Body of pancreas (tissue), 4 donors: ENCODE results near the gene ICE2. TPM values are rescaled to one million over a fixed set of nuclear protein-coding genes. Genes with fewer than 3 reads are reported as not detected.
"Not testable (repeated sequence)": the region's sequence is repeated elsewhere in the genome, so short reads cannot be mapped to it uniquely, and the experiment has no call there.

Experiments
- ATAC-seq: fragments of 150-250 bp; one replicate; pipeline ENCODE4 v1.9.1; 2016
- DNase-seq, 4 donors: peaks; one replicate each; pipeline ENCODE4 v3.0.0-alpha.2; 2019
- H3K27ac ChIP-seq, 4 donors: fragments of 200-600 bp; sonication (generic); 1 replicate in 3 of 4; 2 replicates in 1 of 4; pipeline versions ENCODE4 v1.5.1 to v1.6.1; 2016 to 2019; ENCODE audit warnings: mild to moderate bottlenecking in 1 of 4, mixed read lengths in 1 of 4, moderate library complexity in 1 of 4
- H3K27me3 ChIP-seq, 2 donors: fragments of 200-600 bp; sonication (generic); one replicate each; pipeline ENCODE4 v1.6.0; 2016; ENCODE audit warnings: mild to moderate bottlenecking in 1 of 2
- H3K36me3 ChIP-seq, 2 donors: fragments of 200-600 bp; sonication (generic); replicated peaks in 1 of 2; 2 replicates each; pipeline ENCODE4 v1.5.1; 2016; ENCODE audit warnings: low read depth in 2 of 2; ENCODE audit not compliant: insufficient read depth in 1 of 2
- H3K4me1 ChIP-seq: fragments of 200-600 bp; sonication (generic); one replicate; pipeline ENCODE4 v1.6.0; 2016
- H3K4me3 ChIP-seq, 2 donors: fragments of 200-600 bp; sonication (generic); 1 replicate in 1 of 2; 2 replicates in 1 of 2; pipeline ENCODE4 v1.5.1; 2016 to 2019
- H3K9me3 ChIP-seq, 3 donors: fragments of 200-600 bp; sonication (generic); 1 replicate in 2 of 3; 2 replicates in 1 of 3; pipeline ENCODE4 v1.5.1; 2016
- POLR2A ChIP-seq, 3 donors: fragments of 450-650 bp; IDR thresholded peaks; one replicate each; pipeline ENCODE4 v1.6.1; 2016; ENCODE audit warnings: antibody characterized with exemption in 3 of 3, mild to moderate bottlenecking in 2 of 3
- WGBS, 2 donors: methylation state at CpG; one replicate each; pipeline ENCODE4 v1.1.5; 2017; 5-methylcytosine and 5-hydroxymethylcytosine counted together
- intact Hi-C: fragments of 100-400 bp; cut with DNase I; formaldehyde crosslinking; loops from one replicate; pipeline ENCODE4 v1.15.1; 2023
- total RNA-seq, 2 donors: library from RNA; depleted of rRNA; stranded (reverse); fragments of >200 nt; gene quantifications; one replicate each; pipeline ENCODE4 v1.1.0, GENCODE V29; 2016
- TF ChIP-seq, protein P1 (sequence below), 7 experiments: fragments of 450-650 bp in 4 of 7; fragments of 200-600 bp in 3 of 7; sonication (generic) in 3 of 7; IDR thresholded peaks; one replicate each; pipeline ENCODE4 v1.5.1; 2016 to 2019; ENCODE audit warnings: antibody characterized with exemption in 7 of 7

The ICE2 gene
- total RNA-seq, 2 donors from 2014 or later: 20.1 to 24.4 TPM

DNA sequence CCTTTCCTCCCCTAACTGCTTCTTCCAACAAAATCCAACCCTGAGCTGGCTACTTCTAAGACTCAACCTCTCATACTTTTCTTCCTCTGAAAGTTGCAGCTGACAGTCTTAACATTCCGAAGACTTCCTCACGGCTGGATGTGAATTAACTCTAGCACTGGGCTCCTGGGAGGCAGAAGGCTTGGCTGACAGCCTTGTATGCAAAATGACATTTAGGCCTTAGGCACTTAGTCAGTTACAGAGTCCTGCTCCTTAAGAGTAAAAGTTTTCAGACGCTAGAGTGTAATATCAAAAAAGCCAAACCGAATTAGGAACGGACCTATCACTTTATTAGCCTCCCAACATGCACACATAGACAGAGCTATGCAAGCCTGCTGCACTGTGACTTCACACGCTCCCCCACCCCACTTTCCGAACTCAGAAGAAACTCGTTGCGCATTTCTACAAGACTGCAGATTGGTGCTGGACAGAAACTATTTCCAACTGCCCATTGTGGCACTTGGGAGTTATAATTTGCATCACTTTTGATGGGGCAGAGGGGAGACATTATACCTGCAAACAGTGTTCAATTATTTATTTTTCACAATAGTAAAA lies 65.6 kb downstream of the ICE2 start:
- ATAC-seq: no peak

GRCh38 chr15:60412807-60413206 lies 66.1 kb downstream of the ICE2 start:
- H3K27ac ChIP-seq, H3K4me3 ChIP-seq, H3K9me3 ChIP-seq, DNase-seq, ATAC-seq, H3K36me3 ChIP-seq, intact Hi-C loops, H3K4me1 ChIP-seq, H3K27me3 ChIP-seq: not testable (repeated sequence)
- 93 to 96% methylated on average over 18 to 21 of the region's 21 CpGs for WGBS, 2 donors

More for the DNA sequence above, 65.6 kb downstream of the ICE2 start:
- H3K36me3 ChIP-seq: no peaks in the 10 kb centered on the region
- no peaks in the 10 kb centered on the region for H3K27me3 ChIP-seq
- H3K27ac ChIP-seq: no peak overlapping the region
- no peak for DNase-seq
- no peak overlapping the region for H3K4me3 ChIP-seq
- intact Hi-C loops: no loop called here
- H3K4me1 ChIP-seq: no peaks in the 10 kb centered on the region
- WGBS, 2 donors: 66 to 82% methylated on average over 9 of the region's 9 CpGs
- no peak for TF ChIP-seq POLR2A (IDR thresholded peaks at IDR 0.05)
- TF ChIP-seq, protein P1, sequence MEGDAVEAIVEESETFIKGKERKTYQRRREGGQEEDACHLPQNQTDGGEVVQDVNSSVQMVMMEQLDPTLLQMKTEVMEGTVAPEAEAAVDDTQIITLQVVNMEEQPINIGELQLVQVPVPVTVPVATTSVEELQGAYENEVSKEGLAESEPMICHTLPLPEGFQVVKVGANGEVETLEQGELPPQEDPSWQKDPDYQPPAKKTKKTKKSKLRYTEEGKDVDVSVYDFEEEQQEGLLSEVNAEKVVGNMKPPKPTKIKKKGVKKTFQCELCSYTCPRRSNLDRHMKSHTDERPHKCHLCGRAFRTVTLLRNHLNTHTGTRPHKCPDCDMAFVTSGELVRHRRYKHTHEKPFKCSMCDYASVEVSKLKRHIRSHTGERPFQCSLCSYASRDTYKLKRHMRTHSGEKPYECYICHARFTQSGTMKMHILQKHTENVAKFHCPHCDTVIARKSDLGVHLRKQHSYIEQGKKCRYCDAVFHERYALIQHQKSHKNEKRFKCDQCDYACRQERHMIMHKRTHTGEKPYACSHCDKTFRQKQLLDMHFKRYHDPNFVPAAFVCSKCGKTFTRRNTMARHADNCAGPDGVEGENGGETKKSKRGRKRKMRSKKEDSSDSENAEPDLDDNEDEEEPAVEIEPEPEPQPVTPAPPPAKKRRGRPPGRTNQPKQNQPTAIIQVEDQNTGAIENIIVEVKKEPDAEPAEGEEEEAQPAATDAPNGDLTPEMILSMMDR (IDR thresholded peaks at IDR 0.05): no peak
- no peaks in the 10 kb centered on the region for H3K9me3 ChIP-seq

- TF ChIP-seq POLR2A (IDR thresholded peaks at IDR 0.05): no peak
- TF ChIP-seq, protein P1 (IDR thresholded peaks at IDR 0.05): no peak
- intact Hi-C loops: no loop called here
- Histone ChIP-seq H3K27ac (no peak overlapping the region), H3K9me3 (no peaks in the 10 kb centered on the region), H3K27me3 (no peaks in the 10 kb centered on the region), H3K4me3 (no peak overlapping the region), H3K4me1 (no peaks in the 10 kb centered on the region), H3K36me3 (no peaks in the 10 kb centered on the region)
- WGBS, 2 donors: 86 to 93% methylated on average over 9 of the region's 9 CpGs
- DNase-seq (no peak), ATAC-seq (no peak)
These were observed 67.0 kb downstream of the ICE2 start for GRCh38 chr15:60411774-60412425.

GRCh38 chr15:60410350-60410749 lies 68.6 kb downstream of the ICE2 start:
- intact Hi-C loops, H3K4me1 ChIP-seq: not testable (repeated sequence)

DNA sequence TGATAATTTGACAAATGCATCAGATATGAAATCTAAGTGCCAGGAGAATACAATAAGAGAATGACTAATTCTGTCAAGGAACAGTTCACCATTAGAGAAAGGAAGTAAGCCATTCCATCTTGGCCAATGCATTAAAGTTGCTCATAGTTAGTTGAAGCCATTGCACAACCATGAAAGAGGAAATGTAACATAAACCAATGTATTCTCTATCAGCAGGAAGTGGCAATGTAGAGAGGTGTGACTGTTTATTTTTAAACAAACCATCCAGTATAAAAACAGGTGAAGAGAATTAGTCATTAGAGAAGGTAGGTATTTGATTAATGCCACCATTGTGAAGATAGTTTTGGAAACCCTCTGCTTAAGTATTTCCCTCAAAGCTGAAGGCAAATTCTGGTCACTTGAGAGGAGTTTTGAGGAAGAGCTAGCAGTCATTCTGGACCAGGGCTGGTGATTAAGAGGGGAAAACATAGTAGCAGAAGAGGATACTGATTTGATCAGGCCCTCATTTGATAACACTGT lies 70.4 kb downstream of the ICE2 start:
- no peaks in the 10 kb centered on the region for H3K27me3 ChIP-seq
- H3K4me3 ChIP-seq: no peak overlapping the region
- no peaks in the 10 kb centered on the region for H3K36me3 ChIP-seq
- no peaks in the 10 kb centered on the region for H3K4me1 ChIP-seq
- DNase-seq: no peak
- peak; percentile 70 for ATAC-seq
- peak overlapping the region in 2 of 4 donors; percentile 4 to 72 for H3K27ac ChIP-seq
- intact Hi-C loops: no loop called here
- H3K9me3 ChIP-seq: no peaks in the 10 kb centered on the region
- TF ChIP-seq, protein P1 (IDR thresholded peaks at IDR 0.05): no peak
- no peak for TF ChIP-seq POLR2A (IDR thresholded peaks at IDR 0.05)

More at GRCh38 chr15:60410350-60410749, 68.6 kb downstream of the ICE2 start:
- 92 to 93% methylated on average over 9 of the region's 9 CpGs for WGBS, 2 donors
- not testable (repeated sequence) for H3K9me3 ChIP-seq, ATAC-seq, H3K27me3 ChIP-seq, DNase-seq, H3K27ac ChIP-seq, H3K4me3 ChIP-seq, H3K36me3 ChIP-seq
